GM18526 (cell line): ENCODE results near the gene MAX.

ENCODE experiments used
- POLR2A ChIP-seq: IDR thresholded peaks from 3 replicates; pipeline ENCODE4 v1.6.1; 2011; ENCODE audit not compliant: insufficient read length; ENCODE audit errors: extremely low read depth

MAX gene

DNA sequence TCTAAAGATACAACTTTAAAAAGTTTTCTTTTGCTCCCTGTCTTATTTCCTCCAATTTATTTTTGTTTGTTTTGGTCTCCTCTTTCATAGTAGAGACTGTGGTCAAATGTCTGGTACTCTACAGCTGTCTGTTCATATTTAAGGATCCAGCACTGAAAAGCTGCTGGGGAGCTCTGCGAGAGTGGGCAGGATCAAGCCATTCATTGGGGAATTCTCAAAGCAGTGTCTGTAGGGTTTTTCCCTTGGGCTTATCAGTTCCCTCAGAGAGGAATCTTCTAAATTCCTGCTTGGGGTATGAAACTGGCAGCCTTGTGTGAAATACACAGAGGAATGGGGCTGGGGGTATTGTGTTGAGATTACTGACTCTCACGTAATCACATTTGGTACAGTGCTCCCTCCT, 63.4 kb downstream of the MAX start:
- TF ChIP-seq POLR2A, result no peak

DNA sequence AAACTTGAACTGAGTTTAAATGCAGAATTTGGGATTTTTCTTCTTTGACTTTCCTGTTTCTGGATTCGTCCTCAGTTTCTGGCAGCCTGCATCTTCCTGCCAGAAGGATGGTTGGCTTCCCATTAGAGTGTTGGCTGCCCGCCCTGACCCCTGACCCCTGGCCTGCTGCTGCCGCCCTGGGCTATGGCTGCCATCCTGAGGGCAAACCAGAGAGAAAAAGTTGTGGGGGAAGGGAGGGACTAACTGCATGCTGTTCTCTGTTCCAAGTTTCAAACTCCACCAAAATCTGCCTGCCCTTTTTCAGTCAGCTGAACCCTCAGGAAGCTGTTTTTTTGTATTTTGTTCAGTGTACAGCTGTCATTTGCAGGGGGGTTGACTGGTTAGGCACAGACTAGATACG, 67.3 kb downstream of the MAX start:
- no peak for TF ChIP-seq POLR2A

DNA sequence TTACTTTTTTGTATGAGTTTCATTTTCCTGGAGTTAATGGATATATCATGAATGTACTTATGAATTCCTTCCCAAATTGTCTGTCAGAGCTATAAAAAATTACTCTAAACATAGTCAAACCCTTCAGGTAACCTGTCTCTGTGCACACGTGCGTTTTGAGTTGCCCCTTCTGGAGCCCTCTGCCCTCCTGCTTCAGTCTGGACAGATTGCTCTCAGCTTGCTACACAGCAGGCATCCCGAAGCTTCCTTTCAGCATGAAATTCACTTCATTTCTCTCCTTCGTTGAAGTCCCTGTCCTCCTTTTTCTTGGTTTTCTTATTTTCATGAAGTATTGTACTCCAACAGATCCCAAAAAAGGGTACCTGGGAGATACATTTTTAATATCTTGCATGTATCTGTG, 68.3 kb downstream of the MAX start:
- TF ChIP-seq POLR2A, result no peak

DNA sequence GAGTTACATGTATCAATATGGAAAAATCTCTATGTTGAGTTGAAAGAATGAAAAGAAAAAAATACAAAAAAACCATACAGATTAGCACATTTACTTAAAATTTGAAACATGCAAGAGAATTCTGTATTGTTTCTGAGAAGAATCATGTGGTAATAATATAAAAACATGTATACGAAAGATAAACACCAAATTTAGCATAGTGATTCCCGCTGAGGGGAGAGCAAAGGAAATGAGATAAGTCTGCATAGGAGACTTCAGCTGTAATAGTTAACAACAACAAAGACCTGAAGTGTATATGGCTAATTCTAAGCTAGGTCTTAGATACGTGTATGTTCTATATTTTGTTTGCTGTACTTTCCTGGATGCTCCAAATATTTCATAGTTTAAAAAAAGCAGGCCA, 69.1 kb downstream of the MAX start:
- TF ChIP-seq POLR2A, result no peak

DNA sequence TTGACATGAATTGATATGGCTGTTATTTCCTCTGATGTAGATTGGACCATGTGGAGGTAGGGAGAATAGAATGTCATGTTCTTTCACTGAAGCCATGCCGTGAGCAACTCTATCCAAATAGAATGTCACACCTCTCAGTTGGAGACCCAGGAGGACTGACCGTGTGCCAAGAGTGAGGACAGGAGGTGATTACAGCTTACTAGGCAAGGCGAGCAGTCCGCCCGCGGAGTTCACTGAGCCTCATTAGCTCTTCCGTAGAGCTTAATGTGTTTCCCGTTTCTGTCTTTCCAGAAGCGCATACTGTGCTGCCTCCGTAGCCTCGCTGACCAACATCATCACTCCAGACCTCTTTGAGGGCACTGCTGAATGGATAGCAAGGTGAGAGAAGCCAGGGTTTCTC, 70.0 kb downstream of the MAX start:
- no peak for TF ChIP-seq POLR2A

DNA sequence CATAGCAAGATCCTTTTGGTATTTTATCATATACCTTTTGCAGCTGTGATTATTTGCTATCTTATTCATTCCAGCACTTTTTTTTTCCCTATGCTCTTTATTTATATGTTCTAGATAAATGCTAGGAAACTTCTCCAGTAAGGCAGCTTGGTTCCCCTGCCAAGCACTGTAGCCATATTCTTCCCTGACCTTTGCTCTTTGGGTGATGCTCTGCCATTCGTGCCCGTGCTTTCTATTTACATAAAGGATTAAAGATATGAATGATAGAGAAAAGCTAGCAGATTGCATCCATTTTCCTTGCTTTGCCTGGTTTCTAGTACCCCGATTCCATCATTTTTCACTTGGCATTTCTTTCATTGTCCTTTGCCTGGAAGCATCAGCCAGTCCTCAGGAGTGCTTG, 73.4 kb downstream of the MAX start:
- TF ChIP-seq POLR2A, result no peak

DNA sequence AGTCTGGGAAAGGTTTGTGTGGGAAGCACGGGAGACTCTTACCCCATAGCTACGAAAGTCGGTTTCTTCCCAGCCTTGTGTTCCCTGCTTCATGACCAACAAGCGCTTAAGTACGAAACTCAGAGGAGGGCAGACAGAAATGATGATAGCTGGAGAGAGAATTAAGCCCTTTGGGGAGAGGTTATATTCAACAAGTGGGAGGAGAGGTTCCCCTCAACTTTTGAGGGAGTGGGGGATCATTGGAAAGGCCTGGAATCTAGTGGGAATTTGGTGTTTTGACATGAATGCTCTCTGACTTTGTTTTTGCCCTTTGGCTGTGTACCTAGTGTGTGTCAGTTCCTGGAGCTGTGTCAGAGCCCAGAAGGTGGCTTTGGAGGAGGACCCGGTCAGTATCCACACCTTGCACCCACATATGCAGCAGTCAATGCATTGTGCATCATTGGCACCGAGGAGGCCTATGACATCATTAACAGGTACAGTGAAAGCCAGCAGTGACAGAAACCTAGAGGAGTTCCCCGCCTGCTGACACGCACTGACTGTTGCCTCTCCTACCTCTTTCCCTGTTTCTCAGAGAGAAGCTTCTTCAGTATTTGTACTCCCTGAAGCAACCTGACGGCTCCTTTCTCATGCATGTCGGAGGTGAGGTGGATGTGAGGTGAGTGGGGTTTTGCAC, 75.1 kb downstream of the MAX start:
- TF ChIP-seq POLR2A, result no peak

DNA sequence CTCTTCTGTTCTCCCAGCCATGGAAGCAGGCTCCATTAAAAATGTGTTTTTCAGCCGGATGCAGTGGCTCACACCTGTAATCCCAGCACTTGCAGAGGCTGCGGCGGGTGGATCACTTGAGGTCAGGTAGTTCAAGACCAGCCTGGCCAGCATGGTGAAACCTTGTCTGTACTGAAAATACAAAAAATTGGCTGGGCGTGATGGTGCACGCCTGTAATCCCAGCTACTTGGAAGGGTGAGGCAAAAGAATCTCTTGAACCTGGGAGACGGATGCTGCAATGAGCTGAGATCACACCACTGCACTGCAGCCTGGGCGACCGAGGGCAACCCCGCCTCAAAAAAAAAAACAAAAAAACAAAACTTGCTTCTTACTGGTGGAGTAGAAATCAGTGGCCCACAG, 75.8 kb downstream of the MAX start:
- no peak for TF ChIP-seq POLR2A

DNA sequence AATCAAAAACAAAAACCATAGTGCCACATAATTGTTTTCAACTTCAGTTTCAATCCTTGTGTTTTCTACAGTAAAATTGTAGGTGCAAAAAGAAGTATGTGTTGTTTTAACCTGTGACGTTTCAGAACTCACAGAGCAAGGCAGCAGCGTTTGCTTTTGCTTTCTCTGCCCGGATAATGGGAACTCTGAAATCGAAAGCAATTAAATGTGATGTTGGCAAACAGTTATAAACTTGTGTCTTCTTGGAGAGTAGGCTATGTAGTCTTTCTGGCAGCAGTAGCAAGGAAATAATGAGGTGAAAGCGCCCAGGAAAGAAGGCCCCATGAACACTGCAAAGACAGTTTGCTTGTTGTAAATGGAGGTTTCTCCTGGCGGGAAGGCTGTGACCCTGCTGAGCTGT, 76.5 kb downstream of the MAX start:
- no peak for TF ChIP-seq POLR2A
